Measurements from ENCODE around the gene LPP. TPM values are rescaled to one million over a fixed set of nuclear protein-coding genes. Genes with fewer than 3 reads are reported as not detected.

Gene LPP
- total and polyA plus RNA-seq, 8 donors, result 8.0 to 885 (median 305) TPM

GRCh38 chr3:188604651-188605050 lies 450.7 kb downstream of the LPP start:
- no peak overlapping the region for H3K4me3 ChIP-seq
- no peak for TF ChIP-seq EP300 (IDR thresholded peaks at IDR 0.05)
- no peak for TF ChIP-seq POLR2AphosphoS5 (IDR thresholded peaks at IDR 0.05)
- TF ChIP-seq POLR2A (IDR thresholded peaks at IDR 0.05), result no peak
- TF ChIP-seq CTCF (IDR thresholded peaks at IDR 0.05), result no peak

GRCh38 chr3:188605231-188605630 lies 451.3 kb downstream of the LPP start:
- TF ChIP-seq POLR2AphosphoS5 (IDR thresholded peaks at IDR 0.05), result no peak
- no peak for TF ChIP-seq EP300 (IDR thresholded peaks at IDR 0.05)
- no peak for TF ChIP-seq POLR2A (IDR thresholded peaks at IDR 0.05)
- no peaks in the 10 kb centered on the region for H3K27me3 ChIP-seq
- H3K36me3 ChIP-seq, result peaks cover 13 to 15% (median 14%) of the 10 kb centered on the region in 4 donors
- H3K4me1 ChIP-seq, result peaks cover 0 to 29% (median 11%) of the 10 kb centered on the region in 4 donors
- DNase-seq, result no peak
- H3K4me3 ChIP-seq, result no peak overlapping the region
- intact Hi-C loops (cut with DNase I; ENCODE audit: low total_unique reads), result no loop called here
- H3K9me3 ChIP-seq, result no peaks in the 10 kb centered on the region
- peak overlapping the region in 1 of 5 donors; percentile 29 for H3K27ac ChIP-seq

More at GRCh38 chr3:188604651-188605050, 450.7 kb downstream of the LPP start:
- no peaks in the 10 kb centered on the region for H3K9me3 ChIP-seq
- H3K27me3 ChIP-seq, result no peaks in the 10 kb centered on the region
- H3K4me1 ChIP-seq, result peaks cover 0 to 29% (median 11%) of the 10 kb centered on the region in 4 donors
- H3K36me3 ChIP-seq, result peaks cover 7 to 9% (median 8%) of the 10 kb centered on the region in 4 donors
- no peak for DNase-seq
- intact Hi-C loops (cut with DNase I; ENCODE audit: low total_unique reads), result no loop called here
- peak overlapping the region in 1 of 5 donors; percentile 29 for H3K27ac ChIP-seq
- WGBS, 5 donors, result 90 to 97% (median 94%) methylated on average over 1 of the region's 1 CpG

GRCh38 chr3:188605905-188606304 lies 451.9 kb downstream of the LPP start:
- Histone ChIP-seq H3K27ac (peak overlapping the region in 3 of 5 donors; percentile 31 to 59 (median 41)), H3K9me3 (no peaks in the 10 kb centered on the region), H3K27me3 (no peaks in the 10 kb centered on the region), H3K36me3 (peaks cover 17 to 21% (median 20%) of the 10 kb centered on the region in 4 donors), H3K4me3 (no peak overlapping the region), H3K4me1 (peaks cover 0 to 29% (median 11%) of the 10 kb centered on the region in 4 donors)
- intact Hi-C loops (cut with DNase I; ENCODE audit: low total_unique reads), result no loop called here
- TF ChIP-seq POLR2AphosphoS5 (IDR thresholded peaks at IDR 0.05) (no peak), POLR2A (IDR thresholded peaks at IDR 0.05) (no peak), EP300 (IDR thresholded peaks at IDR 0.05) (no peak), CTCF (IDR thresholded peaks at IDR 0.05) (no peak)
- DNase-seq, result no peak
- WGBS, 5 donors, result 87 to 97% (median 95%) methylated on average over 5 of the region's 5 CpGs

GRCh38 chr3:188607805-188608315 lies 453.9 kb downstream of the LPP start:
- H3K4me1 ChIP-seq, result peaks cover 0 to 31% (median 11%) of the 10 kb centered on the region in 4 donors
- intact Hi-C loops (cut with DNase I; ENCODE audit: low total_unique reads), result no loop called here

More at GRCh38 chr3:188607805-188608315, 453.9 kb downstream of the LPP start:
- no peak overlapping the region for H3K27ac ChIP-seq
- no peaks in the 10 kb centered on the region for H3K27me3 ChIP-seq
- no peak for DNase-seq
- no peak overlapping the region for H3K4me3 ChIP-seq
- H3K9me3 ChIP-seq, result no peaks in the 10 kb centered on the region
- peaks cover 17 to 26% (median 22%) of the 10 kb centered on the region in 4 donors for H3K36me3 ChIP-seq
- TF ChIP-seq EP300 (IDR thresholded peaks at IDR 0.05) (no peak), POLR2A (IDR thresholded peaks at IDR 0.05) (no peak), POLR2AphosphoS5 (IDR thresholded peaks at IDR 0.05) (no peak), CTCF (IDR thresholded peaks at IDR 0.05) (no peak)

Data from stomach (tissue), 9 donors.